WTC11 (cell line): ENCODE data around the gene HES5. TPM values are rescaled to one million over a fixed set of nuclear protein-coding genes. Genes with fewer than 3 reads are reported as not detected.

Experiments
- ATAC-seq: fragments of 200-7000 bp; cut with Tn5 transposase; 2 replicates; pipeline ENCODE4 v1.10.0; 2021; ENCODE audit warnings: mild to moderate bottlenecking, moderate library complexity
- CTCF ChIA-PET: fragments of 300-600 bp; sonication (Branson Sonifier 250); formaldehyde crosslinking; loops from one replicate; lab custom pipeline; 2021; ENCODE audit warnings: antibody characterized with exemption; lab: Charles Lee
- POLR2A ChIA-PET: fragments of 350-600 bp; sonication (Branson Sonifier 250); formaldehyde crosslinking; loops from one replicate; lab custom pipeline; 2021; ENCODE audit warnings: antibody characterized with exemption; lab: Charles Lee
- DNase-seq: peaks from one replicate; pipeline ENCODE4 v3.0.0; 2021; ENCODE audit warnings: low spot score
- H3K27ac Mint-ChIP-seq: 2 replicates; pipeline ENCODE4 v1.8.0; 2021; ENCODE audit warnings: mixed read lengths
- H3K27me3 Mint-ChIP-seq: 2 replicates; pipeline ENCODE4 v1.8.0; 2021; ENCODE audit warnings: low read depth, mild to moderate bottlenecking, moderate library complexity, mixed read lengths
- H3K36me3 Mint-ChIP-seq: 2 replicates; pipeline ENCODE4 v1.8.0; 2021; ENCODE audit warnings: mixed read lengths
- H3K4me1 Mint-ChIP-seq: 2 replicates; pipeline ENCODE4 v1.8.0; 2022; ENCODE audit warnings: mixed read lengths
- H3K4me3 Mint-ChIP-seq: 2 replicates; pipeline ENCODE4 v1.8.0; 2021; ENCODE audit warnings: mild to moderate bottlenecking, moderate library complexity, mixed read lengths
- H3K9me3 Mint-ChIP-seq: 2 replicates; pipeline ENCODE4 v1.8.0; 2021; ENCODE audit warnings: mixed read lengths
- CREB1 ChIP-seq: sonication (generic); formaldehyde crosslinking; IDR thresholded peaks from 2 replicates; pipeline ENCODE4 v1.8.0; 2023; ENCODE audit warnings: mild to moderate bottlenecking, missing genetic modification reagents
- CREM ChIP-seq: sonication (generic); formaldehyde crosslinking; IDR thresholded peaks from 2 replicates; pipeline ENCODE4 v1.8.1; 2022; ENCODE audit warnings: mild to moderate bottlenecking, missing genetic modification reagents, moderate library complexity
- EMX1 ChIP-seq: fragments of 250-450 bp; sonication (Bioruptor Pico); IDR thresholded peaks from 2 replicates; pipeline ENCODE4 v1.8.0; 2021; ENCODE audit warnings: mild to moderate bottlenecking
- FOXJ3 ChIP-seq: sonication (generic); formaldehyde crosslinking; IDR thresholded peaks from 2 replicates; pipeline ENCODE4 v1.9.0; 2021; ENCODE audit warnings: missing genetic modification reagents, mild to moderate bottlenecking, borderline replicate concordance
- FOXK1 ChIP-seq: sonication (generic); formaldehyde crosslinking; IDR thresholded peaks from 2 replicates; pipeline ENCODE4 v1.8.0; 2022; ENCODE audit warnings: mild to moderate bottlenecking, moderate library complexity, missing genetic modification reagents
- GTF2I ChIP-seq: fragments of 250-450 bp; sonication (Bioruptor Pico); conservative IDR thresholded peaks from 2 replicates; pipeline ENCODE4 v1.4.0; 2021; ENCODE audit warnings: mild to moderate bottlenecking
- JUN ChIP-seq: sonication (generic); formaldehyde crosslinking; IDR thresholded peaks from 2 replicates; pipeline ENCODE4 v1.8.0; 2023; ENCODE audit warnings: mild to moderate bottlenecking, missing genetic modification reagents
- MYBL2 ChIP-seq: sonication (generic); formaldehyde crosslinking; IDR thresholded peaks from 2 replicates; pipeline ENCODE4 v1.8.1; 2023; ENCODE audit warnings: mild to moderate bottlenecking, moderate library complexity, missing genetic modification reagents
- NFATC4 ChIP-seq: fragments of 250-450 bp; sonication (Bioruptor Pico); IDR thresholded peaks from 2 replicates; pipeline ENCODE4 v1.9.0; 2021; ENCODE audit warnings: mild to moderate bottlenecking
- NFE2L1 ChIP-seq: sonication (generic); formaldehyde crosslinking; IDR thresholded peaks from 2 replicates; pipeline ENCODE4 v1.8.1; 2023; ENCODE audit warnings: missing genetic modification reagents
- NR1H2 ChIP-seq: sonication (generic); formaldehyde crosslinking; IDR thresholded peaks from 2 replicates; pipeline ENCODE4 v1.9.0; 2021; ENCODE audit warnings: mild to moderate bottlenecking, moderate library complexity, missing genetic modification reagents
- OVOL2 ChIP-seq: fragments of 250-450 bp; sonication (Bioruptor Pico); IDR thresholded peaks from 2 replicates; pipeline ENCODE4 v1.9.0; 2021; ENCODE audit warnings: mild to moderate bottlenecking, borderline replicate concordance
- RORB ChIP-seq: fragments of 250-450 bp; sonication (Bioruptor Pico); IDR thresholded peaks from 2 replicates; pipeline ENCODE4 v1.9.0; 2021; ENCODE audit warnings: mild to moderate bottlenecking
- SMAD3 ChIP-seq: sonication (generic); formaldehyde crosslinking; IDR thresholded peaks from 2 replicates; pipeline ENCODE4 v1.8.0; 2022; ENCODE audit warnings: missing genetic modification reagents, mild to moderate bottlenecking, borderline replicate concordance
- SOX15 ChIP-seq: fragments of 250-450 bp; sonication (Bioruptor Pico); IDR thresholded peaks from 2 replicates; pipeline ENCODE4 v1.9.0; 2021; ENCODE audit warnings: mild to moderate bottlenecking
- ZMAT4 ChIP-seq: fragments of 250-450 bp; sonication (Bioruptor Pico); IDR thresholded peaks from 2 replicates; pipeline ENCODE4 v1.9.0; 2021; ENCODE audit warnings: mild to moderate bottlenecking
- ZNF425 ChIP-seq: fragments of 250-450 bp; sonication (Bioruptor Pico); conservative IDR thresholded peaks from 2 replicates; pipeline ENCODE4 v1.9.0; 2021; ENCODE audit warnings: mild to moderate bottlenecking
- total RNA-seq: library from RNA; stranded (reverse); gene quantifications from 3 replicates; pipeline ENCODE4 v1.2.3, GENCODE V29; 2021
- TF ChIP-seq, protein P1 (sequence below): fragments of 250-450 bp; sonication (Bioruptor Pico); IDR thresholded peaks from 2 replicates; pipeline ENCODE4 v1.8.0; 2021; ENCODE audit warnings: mild to moderate bottlenecking
- TF ChIP-seq, protein P2 (sequence below): sonication (generic); formaldehyde crosslinking; IDR thresholded peaks from 2 replicates; pipeline ENCODE4 v1.8.1; 2023; ENCODE audit warnings: mild to moderate bottlenecking, missing genetic modification reagents, moderate library complexity
- TF ChIP-seq, protein P3 (sequence below): fragments of 250-450 bp; sonication (Bioruptor Pico); IDR thresholded peaks from 2 replicates; pipeline ENCODE4 v1.9.0; 2021; ENCODE audit warnings: mild to moderate bottlenecking, borderline replicate concordance
- TF ChIP-seq, protein P4 (sequence below): sonication (generic); formaldehyde crosslinking; IDR thresholded peaks from 2 replicates; pipeline ENCODE4 v1.8.0; 2023; ENCODE audit warnings: mild to moderate bottlenecking, missing genetic modification reagents

The HES5 gene
- total RNA-seq, 1 experiment from 2014 or later, result not detected

DNA sequence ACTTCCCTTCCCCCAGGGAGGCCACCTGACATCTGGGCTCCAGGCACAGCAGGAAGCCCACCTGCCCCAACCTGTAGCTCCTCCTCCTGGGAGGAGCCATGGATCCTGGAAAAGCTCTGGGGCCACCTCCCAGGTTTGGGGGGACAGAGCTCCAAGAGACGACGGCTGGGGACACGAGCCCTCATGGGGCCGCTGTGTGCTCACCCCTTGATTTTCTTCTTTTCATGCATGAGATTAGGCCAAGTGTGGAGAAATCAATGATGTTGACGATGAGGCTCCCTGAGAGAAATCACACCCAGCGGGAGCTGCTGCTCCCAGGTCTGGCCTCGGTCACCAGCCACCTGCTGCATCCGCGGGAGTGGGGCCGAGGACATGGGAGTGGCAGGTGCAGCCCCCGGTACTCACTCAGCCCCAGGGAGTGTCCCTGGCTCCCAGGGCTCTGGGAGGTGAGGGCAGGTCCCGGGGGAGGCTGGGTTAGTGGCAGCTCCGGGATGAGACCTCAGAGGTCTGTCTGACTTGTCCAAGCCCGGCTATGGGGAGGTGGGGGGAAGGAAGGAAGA is 34.8 kb upstream of the HES5 start:
- Mint-ChIP-seq H3K4me3 (no peak overlapping the region), H3K9me3 (no peaks in the 10 kb centered on the region), H3K27ac (no peak overlapping the region), H3K27me3 (no peaks in the 10 kb centered on the region), H3K4me1 (0 out of 2 replicates have a peak, but pooled peaks cover 3% of the 10 kb centered on the region), H3K36me3 (no peaks in the 10 kb centered on the region)
- ChIA-PET CTCF (interaction anchor here (1.1 kb wide), 1 partner anchor 41 kb away, joined by 3 read pairs; no protein-coding TSS in a partner anchor), POLR2A (no interaction called here)
- ATAC-seq (no peak), DNase-seq (no peak)
- TF ChIP-seq FOXK1 (CRISPR knock-in tag), result no peak
- no peak for TF ChIP-seq SOX15 (CRISPR knock-in tag)
- TF ChIP-seq CREB1 (CRISPR knock-in tag), result no peak
- TF ChIP-seq JUN (CRISPR knock-in tag), result no peak
- no peak for TF ChIP-seq ZNF425
- TF ChIP-seq, protein P1, sequence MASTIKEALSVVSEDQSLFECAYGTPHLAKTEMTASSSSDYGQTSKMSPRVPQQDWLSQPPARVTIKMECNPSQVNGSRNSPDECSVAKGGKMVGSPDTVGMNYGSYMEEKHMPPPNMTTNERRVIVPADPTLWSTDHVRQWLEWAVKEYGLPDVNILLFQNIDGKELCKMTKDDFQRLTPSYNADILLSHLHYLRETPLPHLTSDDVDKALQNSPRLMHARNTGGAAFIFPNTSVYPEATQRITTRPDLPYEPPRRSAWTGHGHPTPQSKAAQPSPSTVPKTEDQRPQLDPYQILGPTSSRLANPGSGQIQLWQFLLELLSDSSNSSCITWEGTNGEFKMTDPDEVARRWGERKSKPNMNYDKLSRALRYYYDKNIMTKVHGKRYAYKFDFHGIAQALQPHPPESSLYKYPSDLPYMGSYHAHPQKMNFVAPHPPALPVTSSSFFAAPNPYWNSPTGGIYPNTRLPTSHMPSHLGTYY (CRISPR knock-in tag), result no peak
- no peak for TF ChIP-seq GTF2I (CRISPR knock-in tag)
- no peak for TF ChIP-seq RORB (CRISPR knock-in tag)

DNA sequence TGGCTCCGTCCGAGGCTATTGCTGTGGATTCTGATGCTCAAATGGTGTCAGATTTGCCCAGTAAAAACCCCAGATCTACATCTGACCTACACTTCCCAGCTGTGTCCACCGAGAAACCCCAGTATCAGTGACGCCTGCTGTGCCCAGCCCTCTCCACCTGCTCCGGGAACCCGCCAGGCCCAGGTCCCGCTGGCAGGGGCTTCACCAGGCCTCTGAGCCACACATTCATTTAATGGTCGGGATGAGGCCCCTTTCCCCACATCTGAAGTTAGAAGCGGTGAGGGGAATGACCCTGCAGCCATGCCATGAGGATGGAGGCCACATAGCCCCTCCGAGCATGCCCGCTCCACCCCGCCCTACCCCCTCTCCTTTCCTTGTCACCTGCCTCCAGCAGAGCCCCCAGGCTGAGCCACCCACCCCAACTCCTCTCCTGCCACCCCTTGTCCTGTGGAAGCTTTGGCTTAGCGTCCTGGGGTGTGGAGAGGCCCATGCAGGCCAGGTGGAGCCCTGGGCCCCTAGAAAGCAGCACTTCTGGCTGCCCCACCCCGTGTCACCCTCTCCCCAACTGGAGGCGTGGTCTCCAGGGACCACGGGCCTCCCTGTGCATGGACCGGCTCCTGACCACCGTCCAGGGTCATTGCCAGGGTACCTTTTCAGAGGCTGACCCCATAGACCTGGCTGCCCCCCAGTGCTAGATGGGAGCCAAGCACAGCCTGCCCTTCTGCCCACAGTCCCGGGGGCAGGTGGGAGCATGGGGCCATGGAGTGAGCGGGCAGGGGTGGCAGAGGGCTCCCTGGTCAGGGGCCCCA is 34.1 kb upstream of the HES5 start:
- H3K9me3 Mint-ChIP-seq, result no peaks in the 10 kb centered on the region
- CTCF ChIA-PET, result interaction anchor here (1.1 to 3.8 kb wide), 2 partner anchors 21 to 41 kb away, joined by 3 to 28 read pairs; partner anchors contain the start of gene PRXL2B
- no peak overlapping the region for H3K27ac Mint-ChIP-seq
- no peak overlapping the region for H3K4me3 Mint-ChIP-seq
- H3K27me3 Mint-ChIP-seq, result no peaks in the 10 kb centered on the region
- no peaks in the 10 kb centered on the region for H3K36me3 Mint-ChIP-seq
- ATAC-seq (no peak), DNase-seq (no peak)
- H3K4me1 Mint-ChIP-seq, result 0 out of 2 replicates have a peak, but pooled peaks cover 3% of the 10 kb centered on the region
- POLR2A ChIA-PET, result no interaction called here
- no peak for TF ChIP-seq MYBL2 (CRISPR knock-in tag)
- TF ChIP-seq, protein P2, sequence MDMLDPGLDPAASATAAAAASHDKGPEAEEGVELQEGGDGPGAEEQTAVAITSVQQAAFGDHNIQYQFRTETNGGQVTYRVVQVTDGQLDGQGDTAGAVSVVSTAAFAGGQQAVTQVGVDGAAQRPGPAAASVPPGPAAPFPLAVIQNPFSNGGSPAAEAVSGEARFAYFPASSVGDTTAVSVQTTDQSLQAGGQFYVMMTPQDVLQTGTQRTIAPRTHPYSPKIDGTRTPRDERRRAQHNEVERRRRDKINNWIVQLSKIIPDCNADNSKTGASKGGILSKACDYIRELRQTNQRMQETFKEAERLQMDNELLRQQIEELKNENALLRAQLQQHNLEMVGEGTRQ (CRISPR knock-in tag), result no peak
- no peak for TF ChIP-seq NFE2L1 (CRISPR knock-in tag)
- TF ChIP-seq, protein P3, sequence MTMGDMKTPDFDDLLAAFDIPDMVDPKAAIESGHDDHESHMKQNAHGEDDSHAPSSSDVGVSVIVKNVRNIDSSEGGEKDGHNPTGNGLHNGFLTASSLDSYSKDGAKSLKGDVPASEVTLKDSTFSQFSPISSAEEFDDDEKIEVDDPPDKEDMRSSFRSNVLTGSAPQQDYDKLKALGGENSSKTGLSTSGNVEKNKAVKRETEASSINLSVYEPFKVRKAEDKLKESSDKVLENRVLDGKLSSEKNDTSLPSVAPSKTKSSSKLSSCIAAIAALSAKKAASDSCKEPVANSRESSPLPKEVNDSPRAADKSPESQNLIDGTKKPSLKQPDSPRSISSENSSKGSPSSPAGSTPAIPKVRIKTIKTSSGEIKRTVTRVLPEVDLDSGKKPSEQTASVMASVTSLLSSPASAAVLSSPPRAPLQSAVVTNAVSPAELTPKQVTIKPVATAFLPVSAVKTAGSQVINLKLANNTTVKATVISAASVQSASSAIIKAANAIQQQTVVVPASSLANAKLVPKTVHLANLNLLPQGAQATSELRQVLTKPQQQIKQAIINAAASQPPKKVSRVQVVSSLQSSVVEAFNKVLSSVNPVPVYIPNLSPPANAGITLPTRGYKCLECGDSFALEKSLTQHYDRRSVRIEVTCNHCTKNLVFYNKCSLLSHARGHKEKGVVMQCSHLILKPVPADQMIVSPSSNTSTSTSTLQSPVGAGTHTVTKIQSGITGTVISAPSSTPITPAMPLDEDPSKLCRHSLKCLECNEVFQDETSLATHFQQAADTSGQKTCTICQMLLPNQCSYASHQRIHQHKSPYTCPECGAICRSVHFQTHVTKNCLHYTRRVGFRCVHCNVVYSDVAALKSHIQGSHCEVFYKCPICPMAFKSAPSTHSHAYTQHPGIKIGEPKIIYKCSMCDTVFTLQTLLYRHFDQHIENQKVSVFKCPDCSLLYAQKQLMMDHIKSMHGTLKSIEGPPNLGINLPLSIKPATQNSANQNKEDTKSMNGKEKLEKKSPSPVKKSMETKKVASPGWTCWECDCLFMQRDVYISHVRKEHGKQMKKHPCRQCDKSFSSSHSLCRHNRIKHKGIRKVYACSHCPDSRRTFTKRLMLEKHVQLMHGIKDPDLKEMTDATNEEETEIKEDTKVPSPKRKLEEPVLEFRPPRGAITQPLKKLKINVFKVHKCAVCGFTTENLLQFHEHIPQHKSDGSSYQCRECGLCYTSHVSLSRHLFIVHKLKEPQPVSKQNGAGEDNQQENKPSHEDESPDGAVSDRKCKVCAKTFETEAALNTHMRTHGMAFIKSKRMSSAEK (CRISPR knock-in tag), result no peak
- no peak for TF ChIP-seq FOXJ3 (CRISPR knock-in tag)
- no peak for TF ChIP-seq CREM
- TF ChIP-seq EMX1 (CRISPR knock-in tag), result no peak
- TF ChIP-seq, protein P4, sequence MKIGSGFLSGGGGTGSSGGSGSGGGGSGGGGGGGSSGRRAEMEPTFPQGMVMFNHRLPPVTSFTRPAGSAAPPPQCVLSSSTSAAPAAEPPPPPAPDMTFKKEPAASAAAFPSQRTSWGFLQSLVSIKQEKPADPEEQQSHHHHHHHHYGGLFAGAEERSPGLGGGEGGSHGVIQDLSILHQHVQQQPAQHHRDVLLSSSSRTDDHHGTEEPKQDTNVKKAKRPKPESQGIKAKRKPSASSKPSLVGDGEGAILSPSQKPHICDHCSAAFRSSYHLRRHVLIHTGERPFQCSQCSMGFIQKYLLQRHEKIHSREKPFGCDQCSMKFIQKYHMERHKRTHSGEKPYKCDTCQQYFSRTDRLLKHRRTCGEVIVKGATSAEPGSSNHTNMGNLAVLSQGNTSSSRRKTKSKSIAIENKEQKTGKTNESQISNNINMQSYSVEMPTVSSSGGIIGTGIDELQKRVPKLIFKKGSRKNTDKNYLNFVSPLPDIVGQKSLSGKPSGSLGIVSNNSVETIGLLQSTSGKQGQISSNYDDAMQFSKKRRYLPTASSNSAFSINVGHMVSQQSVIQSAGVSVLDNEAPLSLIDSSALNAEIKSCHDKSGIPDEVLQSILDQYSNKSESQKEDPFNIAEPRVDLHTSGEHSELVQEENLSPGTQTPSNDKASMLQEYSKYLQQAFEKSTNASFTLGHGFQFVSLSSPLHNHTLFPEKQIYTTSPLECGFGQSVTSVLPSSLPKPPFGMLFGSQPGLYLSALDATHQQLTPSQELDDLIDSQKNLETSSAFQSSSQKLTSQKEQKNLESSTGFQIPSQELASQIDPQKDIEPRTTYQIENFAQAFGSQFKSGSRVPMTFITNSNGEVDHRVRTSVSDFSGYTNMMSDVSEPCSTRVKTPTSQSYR (CRISPR knock-in tag), result no peak
- TF ChIP-seq ZMAT4 (CRISPR knock-in tag), result no peak
- TF ChIP-seq NFATC4 (CRISPR knock-in tag), result no peak
- no peak for TF ChIP-seq NR1H2
- no peak for TF ChIP-seq OVOL2 (CRISPR knock-in tag)
- no peak for TF ChIP-seq SMAD3 (CRISPR knock-in tag)
